ENCODE measurements around the gene FNDC1.

Gene FNDC1

DNA sequence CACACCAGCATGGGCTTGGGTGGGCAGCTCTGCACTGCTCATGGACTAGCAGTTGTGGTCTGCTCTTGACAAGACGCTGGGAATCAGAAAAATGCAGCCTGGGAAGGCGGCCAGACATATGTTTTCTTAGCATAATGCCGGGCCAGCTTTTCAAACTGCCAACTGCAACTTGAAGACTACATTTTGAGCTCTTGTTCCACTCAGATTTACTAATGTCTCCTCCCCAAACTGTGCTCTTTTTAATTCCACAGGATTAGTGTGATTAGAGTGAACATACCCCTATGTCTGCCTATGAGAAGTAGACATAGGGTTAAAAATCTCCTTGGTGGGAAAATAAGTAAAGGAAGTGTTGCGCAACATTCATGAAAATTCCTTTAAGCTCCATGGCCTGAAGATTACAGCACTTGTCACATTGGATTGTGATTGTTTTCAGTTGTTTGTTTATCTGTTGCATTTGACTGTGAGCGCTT lies 5.3 kb upstream of the FNDC1 start:
- DNase-seq: no peak

DNA sequence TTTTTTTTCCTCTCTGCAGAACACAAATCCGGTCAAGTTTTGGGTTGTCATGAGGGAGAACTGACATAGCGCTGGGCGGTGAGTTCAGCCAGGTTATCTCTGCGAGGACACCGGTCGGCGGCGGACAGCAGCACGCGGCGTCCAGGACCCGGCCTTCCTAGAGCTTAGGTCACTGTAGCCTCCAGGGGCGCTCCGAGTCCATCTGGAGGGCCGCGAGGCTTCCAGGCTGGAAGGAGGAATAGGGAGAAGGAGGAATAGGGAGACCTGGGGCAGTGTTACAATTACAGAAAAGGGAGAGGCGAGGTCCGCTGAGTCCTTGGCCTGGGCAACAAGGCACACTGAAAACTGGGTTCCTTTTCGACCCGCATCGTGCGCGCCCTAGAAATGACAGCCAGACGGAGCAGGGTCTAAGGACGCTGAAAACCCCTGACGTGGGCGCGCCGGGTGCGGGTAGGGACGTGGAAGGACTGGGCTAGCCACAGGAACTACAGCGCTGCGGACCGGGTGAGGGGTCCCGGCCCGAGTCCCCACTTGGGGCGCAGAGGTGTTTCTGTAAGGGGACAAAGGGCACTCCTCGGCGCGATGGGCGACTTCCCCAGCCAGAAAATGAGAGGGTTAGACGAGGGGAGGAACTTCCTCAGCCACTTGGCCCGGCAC lies 536 bp upstream of the FNDC1 start:
- no peak for DNase-seq

DNA sequence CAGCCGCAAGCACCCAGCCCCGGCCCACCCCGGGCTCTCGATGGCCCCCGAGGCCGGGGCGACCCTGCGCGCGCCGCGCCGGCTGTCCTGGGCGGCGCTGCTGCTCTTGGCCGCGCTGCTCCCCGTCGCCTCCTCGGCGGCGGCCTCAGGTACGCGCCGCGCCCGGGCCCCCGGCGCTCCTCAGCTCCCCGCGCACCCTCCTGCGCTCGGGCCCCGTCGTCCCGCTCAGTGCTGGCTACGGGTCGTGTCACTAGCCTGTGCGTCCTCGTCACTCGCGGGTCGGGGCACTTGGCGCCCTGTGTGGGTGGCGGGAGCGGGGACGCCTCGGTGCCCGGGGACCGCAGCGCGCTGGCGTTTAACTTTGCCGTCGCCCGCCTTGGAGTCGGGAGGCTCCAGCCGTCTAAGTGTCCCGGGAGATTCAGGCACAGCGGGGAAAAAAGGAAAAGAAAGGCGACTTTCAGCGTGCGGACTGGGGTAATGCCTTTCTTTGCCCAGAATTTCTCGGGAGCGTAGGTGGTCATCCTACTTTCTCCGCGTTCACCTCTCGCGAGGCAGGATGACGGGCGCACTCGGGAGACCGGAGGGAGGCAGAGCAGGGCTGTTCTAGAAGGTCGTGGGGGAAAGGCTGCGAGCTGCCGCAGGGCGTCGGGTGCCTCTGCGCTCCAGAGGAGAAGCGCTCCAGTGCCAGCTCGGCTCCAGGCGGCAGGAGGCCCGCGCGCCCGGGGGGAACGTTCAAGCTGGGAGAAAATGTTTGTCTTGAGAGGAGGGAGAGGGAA lies 545 bp downstream of the FNDC1 start:
- peak; percentile 12 for DNase-seq

DNA sequence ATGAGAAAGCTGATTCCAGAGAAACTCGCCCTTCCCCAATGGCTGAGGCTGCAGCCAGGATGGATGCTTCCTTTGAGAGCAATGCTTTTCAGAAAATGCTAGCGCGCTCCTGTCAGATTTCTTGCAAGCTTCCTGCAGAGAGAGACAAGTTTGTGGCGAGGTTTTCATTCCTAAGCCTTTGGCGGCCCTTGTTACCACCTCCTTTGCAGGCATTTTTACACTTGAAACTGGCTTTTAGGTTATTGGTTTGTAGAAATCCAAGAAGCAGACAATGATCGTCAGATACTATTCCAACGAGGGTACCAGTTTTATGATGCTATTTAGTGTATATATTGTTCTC lies 1.1 kb downstream of the FNDC1 start:
- DNase-seq: no peak

DNA sequence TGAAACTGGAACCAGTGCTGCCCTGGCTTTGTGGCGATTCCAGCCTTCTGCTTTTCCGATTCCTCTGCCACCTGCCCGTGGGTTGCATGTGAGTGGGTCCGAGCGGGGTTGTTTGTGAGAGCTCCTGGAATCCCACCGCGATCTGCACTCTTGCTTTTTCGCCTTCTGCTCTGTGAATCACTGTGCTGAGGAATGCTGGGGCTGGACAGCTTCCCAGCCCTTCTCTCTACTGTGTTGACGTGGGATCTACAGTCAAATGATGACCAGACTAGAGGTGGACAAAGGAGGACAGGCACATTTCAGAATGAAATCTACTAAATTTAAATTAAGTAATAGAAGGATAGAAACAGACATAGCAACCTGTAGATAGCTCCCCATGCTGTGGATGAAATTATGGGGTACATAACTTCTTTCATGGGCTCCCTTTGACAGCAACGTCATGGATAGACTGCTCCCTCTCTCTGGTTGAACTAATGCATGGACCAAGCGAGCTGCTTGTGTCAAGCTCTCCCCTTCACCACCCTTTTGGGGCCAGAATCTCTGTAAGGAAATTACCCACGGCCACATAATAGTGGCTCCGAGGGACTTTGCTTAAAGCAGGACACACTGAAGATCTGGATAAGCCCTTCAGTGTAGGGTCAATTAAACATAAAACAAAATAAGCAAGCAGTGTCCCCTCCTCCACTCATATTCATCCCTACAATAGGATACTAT lies 2.0 kb downstream of the FNDC1 start:
- no peak for DNase-seq

DNA sequence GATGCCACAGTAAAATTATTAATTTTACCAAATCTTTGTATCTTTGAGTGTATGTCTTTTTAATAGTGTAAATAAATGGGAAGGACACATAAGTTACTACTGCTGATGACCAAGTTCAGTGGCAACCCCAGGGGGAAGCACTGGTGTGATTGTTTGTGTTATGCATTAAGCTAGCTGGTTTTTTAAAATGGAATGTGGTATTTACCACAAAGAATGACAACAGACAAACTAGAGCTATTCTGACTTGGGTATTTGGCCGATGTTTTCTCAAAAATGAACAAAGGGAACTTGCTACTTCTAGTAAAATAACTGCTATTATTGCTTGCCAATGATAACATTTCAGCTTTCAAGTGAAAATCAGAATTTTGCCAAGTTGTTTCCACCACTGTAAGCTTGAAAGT lies 2.9 kb downstream of the FNDC1 start:
- DNase-seq: no peak

DNA sequence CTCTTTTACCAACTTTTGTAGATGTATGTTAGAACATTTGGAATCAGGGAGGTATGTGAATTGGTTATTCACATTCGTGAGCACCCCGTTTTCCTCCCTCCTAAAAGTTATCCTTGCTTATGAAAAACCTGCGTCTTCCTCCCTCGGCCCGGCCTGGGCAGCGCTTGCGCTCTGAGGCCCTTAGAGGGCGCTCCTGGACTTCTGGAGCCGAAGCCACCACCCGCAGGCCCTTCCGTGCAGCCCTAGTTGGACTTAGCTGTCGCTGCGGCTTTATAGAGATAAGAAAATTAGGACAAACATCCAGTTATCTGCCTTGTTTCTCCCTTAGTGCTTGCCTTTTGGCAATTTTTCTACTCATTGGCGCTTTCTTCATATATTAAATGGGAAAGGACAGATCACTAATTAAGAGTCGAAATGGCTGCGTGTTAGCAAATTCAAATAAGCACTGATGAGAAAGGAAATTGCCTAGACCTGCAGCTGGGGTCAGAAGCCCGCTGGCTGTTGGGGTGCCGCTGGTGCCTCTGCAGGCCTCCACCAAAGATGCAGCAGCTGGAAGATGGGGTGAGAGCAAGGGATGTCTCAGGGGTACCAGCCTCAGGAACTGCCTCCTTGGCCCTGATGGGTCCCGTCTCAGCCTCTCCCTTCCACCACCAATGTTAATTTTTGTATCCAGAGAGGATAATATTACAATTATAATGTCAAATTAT lies 5.2 kb downstream of the FNDC1 start:
- DNase-seq: peak; percentile 67

DNA sequence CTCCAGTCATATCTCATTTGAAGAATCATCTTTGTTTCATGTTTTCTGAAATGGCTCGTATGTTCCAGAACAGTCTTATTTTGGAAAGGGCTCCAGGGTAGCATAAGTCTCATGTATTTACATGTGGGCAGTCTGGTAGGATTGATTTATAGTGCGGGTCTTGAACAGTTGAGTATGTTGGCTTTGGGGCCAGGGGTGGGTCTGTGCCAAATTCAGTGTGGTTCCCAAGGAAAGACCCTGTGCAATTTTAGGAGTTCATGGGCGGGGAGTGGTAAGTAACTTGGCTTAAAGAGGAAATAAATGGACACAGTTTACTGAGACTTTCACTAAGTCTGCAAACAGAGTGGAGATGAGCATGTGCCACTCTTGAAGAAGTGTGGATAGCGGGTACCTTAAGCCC lies 7.7 kb downstream of the FNDC1 start:
- DNase-seq: no peak

DNA sequence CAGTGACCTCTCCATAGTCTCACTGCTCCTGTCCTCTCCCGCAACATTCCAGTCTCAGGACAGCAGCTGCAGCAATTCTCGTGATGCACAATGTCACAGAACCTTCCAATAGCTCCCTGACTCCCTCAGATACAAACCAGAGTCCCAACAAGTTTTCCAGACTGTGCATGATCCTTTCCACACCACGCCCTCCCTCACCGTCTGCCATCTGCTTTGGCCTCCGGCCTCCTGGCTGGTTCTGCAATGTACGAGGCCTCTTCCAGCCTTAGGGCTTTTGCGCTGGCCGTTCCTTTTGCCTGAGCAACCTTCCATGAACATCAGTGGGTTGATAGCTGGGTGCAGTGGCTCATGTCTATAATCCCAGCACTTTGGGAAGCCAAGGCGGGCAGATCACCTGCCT lies 9.6 kb downstream of the FNDC1 start:
- DNase-seq: no peak

DNA sequence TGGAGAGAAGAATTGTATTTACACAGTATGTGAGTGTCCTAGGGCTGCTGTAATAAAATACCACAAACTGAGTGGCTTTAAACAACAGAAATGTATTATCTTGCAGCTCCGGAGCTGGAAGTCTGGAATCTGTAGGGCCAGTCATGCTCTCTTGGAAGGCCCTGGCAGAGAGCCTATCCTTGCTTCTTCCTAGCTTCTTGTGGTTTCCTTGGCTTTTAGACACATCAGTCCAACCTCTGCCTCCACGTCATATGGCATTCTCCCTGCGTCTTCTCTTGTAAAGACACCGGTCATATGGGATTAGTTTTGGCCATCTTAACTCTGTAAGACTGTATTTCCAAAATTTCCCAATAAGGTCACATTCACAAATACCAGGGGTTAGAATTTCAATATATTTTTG lies 10.8 kb downstream of the FNDC1 start:
- no peak for DNase-seq

DNA sequence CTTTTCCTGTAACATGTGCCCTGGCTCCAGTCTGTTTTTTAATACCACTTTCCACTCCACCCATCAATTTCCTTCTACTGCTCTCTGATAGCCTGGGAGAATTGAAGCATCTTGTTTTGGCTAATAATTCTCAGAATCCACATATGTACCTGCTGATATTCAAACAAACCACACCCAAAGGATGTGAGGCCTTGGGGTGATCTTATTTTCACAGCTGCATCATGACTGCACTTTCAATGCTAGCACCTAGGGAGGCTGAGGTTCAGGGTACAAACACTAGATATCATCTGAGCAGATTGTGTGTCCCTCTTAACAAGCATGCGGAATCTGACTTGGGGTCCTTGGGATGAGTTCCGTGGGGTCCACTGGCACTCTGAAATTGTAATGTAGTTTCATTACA lies 12.7 kb downstream of the FNDC1 start:
- peak; percentile 3 for DNase-seq

DNA sequence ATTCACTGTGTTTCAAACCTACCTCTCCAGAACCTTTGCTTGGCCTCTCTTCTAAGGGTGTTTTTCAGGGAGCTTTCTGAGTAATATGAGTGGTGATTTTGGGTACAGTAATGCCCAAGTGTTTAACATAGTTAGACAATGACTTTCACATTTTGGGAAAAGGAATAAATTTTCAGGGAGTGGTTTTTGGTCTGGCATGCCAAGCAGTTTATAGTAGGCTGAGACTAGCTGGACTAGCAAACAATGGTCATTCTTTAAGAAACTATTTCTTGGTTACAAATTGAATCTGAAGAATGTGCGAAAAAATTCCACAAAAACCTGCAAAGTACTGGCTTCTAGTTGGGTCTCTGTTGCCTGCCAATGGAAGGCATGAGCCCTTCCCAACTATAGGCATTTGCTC lies 15.4 kb downstream of the FNDC1 start:
- DNase-seq: no peak

DNA sequence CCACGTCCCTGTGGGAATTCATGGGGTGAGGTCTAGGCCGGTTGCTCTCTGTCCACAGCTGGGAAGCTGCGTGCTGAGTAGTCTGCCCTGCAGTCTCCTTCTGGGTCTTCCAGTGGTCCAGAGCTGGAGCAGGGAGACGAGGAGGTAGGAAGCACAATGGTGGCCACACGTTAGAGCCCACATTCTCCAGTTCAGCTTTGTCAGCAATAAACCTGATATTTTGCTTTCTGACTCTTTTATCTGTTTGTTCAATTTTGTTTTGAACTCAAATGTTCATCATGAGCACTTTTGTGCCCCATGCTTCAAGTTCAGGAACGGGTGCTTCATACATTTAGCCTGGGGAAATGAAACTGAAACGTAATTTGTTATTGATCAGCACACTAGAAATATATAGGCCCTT lies 21.3 kb downstream of the FNDC1 start:
- no peak for DNase-seq

DNA sequence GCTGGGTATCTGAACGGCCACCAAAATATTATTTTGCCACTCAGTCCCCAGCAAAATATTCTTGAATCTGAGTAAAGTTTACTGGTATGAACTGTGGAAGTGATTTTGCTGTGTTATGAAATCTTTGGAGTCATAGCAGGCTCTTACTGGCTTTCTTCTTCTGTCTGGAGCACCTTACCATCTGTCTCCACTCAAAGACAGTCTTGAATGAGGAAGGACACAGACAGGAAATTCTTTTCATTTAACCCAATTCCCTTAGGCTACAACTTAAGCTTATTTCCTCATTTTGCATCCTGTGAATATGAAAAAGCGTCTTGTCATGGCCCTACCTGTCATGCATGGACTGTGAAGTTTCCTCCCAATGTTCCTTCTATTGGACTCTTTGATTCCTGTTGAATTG lies 24.7 kb downstream of the FNDC1 start:
- DNase-seq: no peak

DNA sequence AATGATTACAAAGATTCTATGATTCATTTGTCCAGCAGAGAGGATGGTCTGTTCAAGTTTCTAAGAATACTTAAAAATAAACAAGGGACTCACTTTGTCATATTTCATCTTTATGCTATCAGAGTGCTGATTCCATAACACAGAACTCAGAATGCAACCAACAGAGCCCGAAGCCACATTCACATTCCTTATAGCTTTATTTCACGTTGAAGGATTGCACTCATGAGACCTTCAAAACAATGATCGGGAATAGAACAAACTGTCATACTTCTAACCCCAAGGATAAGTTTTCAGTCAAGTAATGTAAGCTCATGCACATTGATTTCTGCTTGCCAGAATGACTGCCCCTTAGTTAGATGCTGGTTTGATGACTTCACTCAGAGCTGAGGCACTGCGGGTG lies 25.2 kb downstream of the FNDC1 start:
- DNase-seq: no peak

DNA sequence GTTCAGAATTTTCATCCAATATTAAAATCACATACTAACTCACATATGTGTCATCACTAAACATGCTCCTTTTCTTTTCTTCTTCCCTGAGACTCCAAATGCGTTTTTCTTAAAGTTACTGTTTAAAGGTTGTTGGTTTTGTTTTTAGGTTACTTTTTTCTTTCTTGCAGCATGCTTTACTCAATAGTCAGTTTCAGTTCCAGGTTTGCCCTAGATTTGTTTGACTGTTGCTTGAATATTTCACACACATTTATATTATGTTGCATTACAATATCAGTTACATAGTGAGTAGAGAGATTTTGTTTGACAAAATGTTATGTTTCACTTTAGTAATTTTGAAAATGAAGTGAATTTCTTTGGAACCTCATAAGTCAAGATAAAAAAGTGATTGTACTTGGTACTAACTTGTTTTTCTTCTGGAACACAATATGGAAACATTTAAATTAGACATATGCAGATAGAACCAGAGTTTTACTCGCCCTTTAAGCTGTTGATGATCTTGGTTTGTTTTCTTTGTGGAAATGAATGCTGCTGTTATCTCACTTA lies 27.3 kb downstream of the FNDC1 start:
- DNase-seq: no peak

DNA sequence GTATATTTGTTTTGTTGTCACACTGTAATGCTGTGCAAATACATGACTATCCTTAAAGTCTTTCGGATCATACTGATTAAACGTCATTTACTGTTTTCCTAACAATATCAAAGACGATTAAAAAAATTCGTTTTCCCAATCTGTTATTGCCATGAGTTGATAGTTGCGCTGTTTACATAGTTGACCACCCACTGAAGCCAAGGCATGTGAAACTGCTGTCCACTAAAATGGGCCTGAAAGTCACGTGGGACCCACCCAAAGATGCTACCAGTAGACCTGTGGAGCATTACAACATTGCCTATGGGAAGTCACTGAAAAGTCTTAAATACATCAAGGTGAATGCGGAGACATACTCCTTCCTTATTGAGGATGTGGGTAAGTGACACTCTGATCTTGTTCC lies 28.1 kb downstream of the FNDC1 start:
- DNase-seq: no peak

DNA sequence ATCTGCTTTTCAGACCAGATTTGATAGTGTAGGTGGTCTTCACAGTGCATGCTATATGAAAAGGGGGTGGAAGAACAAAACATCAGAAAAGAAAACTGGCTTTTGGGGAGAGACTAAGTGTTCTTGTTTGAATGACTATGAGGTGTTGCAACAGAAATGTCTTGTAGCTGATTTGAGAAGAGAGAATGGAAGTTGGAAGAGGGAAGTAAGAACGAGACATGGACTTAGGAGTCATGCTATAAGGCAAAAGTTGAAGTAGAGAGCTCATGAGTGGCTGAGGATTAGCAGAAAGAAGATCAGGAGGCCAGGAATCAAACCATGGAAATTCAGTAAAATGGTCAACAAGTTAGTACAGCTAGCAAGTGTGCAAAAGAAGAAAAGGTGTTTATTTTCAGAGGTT lies 32.1 kb downstream of the FNDC1 start:
- no peak for DNase-seq

DNA sequence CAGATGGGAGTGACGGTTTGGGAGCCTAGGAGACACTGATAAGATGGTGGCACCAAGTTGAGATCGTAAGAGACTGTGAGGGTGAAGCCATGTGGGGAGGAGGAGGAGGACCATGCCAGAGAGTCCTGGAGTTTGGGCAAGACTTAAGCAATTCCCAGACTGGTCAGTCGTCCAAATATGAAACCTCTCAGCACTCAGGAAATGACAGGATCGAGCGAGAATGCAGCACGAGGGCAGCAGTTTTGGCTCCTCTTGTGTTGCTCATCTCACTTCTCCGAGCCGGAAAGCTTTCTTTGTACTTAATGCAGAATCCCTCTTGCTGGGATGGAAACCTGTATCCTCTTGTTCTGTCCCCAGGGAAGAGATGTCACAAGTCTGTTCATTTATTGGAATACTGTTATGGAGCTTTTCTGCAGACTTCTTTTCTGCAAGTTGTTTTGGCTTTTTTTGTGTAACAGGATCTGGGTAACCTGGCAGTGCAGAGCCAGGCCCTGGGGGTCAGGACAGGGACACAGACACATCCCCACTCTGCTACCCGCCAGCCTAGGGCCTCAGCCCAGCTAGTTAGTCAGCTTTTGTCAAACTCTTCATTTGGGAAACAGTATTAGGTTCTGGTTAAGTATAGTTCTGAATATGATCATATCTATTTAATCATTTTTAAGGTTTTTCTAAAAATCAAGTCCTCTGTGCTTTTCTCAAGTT lies 34.3 kb downstream of the FNDC1 start:
- no peak for DNase-seq

DNA sequence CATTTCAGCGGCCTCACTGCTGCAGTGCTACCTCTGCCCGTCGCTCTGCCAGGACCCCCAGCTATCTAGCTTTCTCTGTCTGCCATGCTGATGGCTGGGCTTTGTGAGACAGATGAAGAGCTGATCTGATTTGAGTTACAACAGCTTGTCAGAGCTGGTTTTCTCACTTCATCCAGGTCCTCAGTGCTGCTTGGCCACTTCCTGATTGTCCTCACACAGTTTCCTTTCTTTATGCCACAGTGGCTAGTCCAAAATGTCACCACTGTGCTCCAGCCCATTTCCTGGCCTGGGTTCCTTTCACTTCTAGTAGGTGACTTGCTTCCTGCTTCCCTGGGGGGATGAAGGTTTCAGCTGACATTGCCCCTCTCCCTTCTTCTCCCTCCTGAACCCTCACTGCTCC lies 35.4 kb downstream of the FNDC1 start:
- no peak for DNase-seq

DNA sequence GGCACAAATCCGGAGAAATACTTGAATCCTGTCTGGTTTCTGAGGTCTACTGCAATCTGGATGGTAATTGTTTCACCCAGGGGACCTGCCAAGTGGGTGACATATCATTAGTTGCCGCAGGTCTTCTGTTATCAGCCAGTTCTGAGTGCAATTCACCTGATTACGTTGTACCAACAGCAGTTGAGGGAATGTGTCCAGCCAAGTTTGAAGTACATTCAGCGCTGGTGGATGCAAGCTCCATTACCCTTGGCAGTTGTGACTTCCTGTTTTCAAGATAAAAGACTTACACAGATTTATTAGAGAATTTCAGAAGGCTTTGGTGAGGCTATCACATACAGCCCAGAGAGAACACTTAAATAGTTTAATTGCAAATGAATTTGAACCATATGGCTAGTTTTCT lies 42.8 kb downstream of the FNDC1 start:
- no peak for DNase-seq

DNA sequence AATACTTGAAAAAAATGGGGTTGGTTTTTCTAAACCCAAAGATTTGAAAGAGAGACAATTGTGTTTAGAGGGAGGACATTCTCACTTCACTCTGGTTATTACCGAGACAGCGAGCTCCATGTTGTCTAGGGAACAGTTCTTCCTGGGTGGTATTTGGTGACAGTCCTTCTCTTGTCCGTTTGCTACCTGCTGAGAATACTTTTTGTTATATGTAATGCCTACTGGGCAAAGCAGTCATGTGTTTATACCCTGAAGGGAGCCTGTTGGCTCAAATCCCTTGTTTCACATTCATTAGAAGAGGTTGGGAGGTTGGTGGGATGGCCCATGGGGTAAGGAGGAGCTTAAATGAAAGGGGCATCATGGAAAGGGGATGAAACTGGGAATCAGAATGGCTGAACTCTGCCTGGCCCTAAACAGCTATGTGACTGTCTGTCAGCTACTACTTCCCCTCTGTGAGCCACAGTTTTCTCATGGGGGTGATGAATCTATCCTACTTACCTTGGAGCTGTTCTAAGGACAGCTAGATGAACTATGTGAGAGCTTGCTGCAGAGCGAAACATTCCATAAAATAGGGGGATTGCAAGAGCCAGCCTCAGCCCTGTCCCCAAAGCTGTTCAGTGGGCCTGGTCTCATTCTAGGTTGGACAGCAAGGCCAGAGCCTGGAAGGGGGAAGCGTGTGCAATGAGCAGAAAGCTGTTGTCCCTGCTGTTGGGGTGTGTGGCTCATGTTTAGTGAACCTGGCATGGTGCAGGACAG lies 43.5 kb downstream of the FNDC1 start:
- no peak for DNase-seq
